ENCODE measurements around the gene LRRC10B.

Gene LRRC10B

DNA sequence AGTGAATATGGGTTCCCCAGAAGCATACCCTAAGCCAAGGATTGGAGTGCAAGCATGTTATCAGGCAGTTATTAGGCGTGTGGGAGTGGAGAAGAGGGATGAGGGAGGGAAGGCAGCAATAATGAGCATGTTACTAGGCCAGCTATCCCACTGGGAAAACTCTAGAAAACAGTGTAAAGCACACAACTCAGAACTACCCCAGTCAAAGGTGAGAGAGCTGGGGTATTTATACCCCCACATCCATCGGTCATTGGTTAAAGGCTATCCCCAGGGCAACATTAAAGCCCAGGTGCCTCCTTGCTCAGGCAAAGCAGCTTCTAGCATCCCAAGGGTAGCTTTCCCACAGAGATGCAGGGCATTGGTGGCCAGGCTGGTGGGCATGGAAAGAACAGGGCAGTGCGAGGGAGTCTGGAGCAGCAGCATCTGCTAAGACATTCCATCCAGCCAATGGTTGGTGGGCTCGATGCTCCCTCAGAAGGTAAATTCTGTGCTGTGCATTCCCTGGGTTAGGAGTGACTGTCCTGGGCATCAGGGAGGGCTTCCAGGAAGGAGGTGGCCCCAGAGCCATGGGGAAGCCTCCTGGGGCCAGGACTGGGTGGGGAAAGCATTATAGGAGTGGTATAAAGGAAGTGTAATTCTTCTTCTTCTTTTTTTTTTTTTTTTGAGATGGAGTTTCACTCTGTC lies 21.1 kb upstream of the LRRC10B start:
- no peak for FAIRE-seq

DNA sequence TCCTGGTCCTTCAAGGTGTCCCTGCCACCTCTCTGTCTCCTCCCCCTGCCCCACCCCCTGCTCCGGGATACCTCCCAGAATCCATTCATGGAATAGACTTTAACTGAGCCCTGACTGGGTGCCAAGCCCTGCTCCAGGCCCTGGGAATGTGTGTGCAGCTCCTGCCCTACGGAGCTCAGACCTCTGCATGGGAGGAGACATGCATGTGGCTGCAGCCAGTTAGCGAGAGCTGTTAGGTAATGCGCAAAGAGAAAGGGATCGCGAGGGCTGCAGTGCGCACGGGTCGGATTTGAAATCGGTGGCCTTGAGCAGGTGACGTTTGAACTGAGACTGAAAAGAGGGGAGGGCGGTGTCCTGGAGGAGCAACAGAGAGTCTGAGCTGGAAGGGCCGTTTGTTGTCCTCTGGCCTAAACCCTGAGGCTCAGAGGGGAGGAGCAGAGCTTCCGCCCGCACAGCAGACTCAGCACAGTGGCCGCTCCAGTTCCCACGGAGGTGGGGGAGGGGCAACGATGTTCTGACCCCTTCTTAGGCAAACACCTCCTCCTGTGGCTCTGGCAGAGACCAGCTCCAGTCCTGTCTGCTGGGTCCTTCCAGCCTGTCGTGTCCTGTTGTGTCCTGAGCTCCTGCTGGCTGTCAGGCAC lies 19.8 kb upstream of the LRRC10B start:
- no peak for FAIRE-seq

DNA sequence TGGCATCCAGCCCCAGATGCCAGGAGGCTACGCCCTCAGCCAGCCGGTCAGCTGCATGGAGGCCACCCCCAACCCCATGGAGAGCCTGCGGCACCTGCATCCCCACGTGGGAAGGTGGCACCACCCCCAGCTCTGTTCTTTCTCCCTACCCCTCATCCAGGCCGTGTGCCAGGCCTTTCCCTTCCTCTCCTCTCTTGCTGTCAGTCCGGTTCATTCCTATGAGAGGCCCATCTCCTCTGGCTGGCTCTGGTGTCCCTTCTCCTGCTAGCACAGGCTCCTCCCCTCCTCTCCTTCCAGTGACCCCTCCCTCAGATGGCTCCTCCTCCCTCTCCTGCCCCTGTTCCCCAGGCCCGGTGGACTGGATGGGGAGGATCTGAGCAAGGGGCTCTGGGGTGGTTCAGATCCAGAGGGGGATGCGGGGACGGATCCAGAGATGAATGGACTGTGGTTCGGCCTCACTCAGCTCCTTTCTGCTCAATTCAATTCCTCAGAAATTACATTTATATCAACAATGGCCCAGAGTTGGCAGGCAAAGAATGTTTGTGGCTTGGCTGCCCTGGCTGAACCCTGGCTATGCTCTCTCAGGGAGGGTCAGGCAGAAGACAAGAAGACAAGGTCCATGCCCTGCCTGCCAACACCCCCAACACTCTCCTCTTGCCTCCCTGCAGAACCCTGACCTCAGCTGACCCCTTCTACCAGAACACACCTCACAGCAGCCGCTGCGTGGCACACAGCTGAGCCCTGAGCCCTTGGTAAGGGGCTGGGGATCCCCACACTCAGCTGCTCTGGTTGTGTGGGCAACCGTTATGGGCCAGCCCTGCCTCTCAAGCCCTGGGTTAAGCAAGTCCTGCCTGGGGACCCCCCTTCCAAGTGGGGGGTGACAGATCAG lies 18.5 kb upstream of the LRRC10B start:
- no peak for FAIRE-seq

DNA sequence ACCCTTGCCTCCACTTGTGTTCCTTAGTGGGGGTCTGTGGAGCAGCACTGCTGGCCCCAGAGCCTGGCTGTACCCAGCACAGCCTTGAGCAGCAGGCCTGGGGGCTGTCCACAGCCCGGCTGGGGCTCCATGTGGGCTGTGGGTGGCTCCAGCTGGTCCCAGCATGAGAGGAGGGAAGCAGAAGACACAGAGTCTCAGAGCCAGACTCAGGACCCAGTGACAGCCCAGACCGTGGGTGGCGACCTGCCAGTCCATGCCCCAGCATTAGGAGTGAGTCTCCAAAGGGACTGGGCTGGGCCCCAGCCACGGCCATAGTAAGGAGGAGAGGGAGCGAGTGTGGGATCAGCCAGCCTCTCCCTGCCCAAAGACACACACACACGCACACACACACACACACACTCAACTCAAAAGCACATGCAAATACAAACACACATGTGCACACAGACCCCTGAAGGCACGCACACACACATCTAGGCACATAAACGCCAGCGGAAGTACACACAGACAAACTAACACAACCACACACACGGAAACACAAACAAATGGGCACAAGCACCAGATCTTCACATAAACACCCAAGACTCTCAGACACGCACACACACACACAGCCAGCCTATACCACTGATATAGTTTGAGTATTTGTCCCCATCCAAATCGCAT lies 16.7 kb upstream of the LRRC10B start:
- FAIRE-seq, result no peak

DNA sequence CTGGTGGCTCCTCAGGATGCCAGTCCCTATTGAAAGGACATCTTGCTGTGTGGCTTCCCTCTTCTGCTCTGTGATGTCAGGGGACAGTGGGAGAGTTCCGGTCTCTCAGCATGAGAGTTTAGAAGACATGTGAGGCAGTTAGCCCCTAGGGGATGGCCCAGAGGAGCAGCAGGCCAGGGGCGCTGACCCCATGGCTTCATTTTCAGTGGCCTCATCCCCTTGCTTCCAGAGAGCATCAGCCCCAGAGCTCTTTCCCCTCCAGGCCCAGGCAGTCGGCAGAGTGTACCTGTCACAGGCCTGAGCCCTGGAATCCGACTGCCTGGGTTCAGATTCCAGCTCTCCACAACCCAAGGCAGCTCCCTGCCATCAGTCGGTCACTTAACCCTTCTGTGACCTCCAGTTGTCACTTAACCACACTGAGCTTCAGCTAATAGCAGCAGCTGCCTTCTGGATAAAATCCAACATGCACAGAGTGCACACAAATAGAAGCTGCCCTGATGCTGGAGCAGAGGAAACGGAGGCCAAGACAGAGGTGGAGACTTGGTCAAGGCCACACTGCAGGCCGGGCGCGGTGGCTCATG lies 14.1 kb upstream of the LRRC10B start:
- FAIRE-seq, result no peak

DNA sequence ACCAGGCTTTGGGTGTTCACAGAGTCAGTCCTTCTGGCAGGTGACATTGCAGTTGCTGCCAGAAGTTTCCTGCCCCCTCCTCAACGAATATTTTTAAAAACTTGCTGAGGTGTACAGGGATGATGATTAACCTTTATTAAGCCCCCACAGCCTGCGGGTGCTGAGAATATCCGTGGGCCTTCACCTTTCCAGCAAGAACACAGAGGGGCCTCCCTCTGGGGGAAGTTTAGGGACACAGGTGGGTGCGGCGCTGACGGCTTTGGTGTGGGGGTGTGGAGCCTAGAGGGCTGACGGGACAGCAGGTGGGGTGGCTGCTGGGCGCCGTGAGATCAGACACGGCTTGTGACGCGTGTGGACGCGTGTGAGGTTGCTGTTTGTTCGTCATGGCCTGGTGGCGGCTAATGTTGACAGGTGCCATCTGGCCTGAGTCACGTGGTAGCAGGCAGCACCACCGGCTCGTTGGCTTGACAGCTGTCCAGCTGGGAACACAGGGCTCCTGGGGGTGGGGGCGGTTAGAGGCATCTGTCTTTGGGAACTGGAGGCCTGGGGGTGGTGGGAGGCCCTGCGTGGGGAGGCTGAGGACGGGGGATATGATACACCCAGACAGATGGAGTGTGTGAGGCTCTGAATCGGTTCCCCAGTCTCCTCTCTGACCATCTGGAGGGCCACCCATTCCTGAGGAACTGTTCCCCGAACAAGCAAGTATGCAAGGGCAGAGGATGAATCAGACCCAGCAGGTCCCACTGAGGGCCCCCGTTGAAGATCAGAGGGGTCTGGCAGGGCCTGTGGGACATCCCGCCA lies 12.5 kb upstream of the LRRC10B start:
- FAIRE-seq, result no peak

DNA sequence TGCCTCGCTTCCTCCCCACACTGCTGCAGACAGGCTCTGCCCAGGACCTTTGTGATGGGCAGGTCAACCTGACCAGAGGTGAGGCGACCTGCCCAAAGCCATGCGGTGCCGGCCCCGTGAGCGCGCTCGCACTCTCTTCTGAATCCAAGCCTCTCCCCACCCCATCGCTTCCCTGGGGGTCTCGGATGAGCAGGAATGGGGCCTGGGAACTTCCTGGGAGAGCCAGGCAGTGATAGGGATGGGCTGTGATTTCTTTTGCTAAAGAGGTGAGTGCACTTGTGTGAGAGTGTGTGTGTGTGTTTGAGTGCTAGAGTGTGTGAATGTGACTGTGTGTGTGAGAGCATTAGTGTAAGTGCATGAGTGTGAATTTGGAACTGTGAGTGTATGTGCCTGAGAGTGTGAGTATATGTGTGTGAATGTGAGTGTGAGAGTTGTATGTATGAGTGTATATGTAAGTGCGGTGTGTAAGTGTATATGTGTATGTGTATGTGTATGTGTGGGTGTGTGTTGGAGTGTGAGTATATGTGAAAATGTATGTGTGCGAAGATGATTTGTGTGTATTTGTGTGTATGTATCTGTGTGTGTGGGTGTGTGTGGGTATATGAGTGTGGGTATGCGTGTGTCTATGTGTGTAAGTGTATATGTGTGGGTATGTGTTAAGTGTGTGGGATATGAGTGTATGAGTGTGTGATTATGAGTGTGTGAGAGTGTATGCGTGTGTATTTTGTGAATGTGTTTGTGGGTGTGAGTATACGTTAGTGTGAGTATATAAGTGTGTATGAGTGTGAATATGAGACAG lies 11.7 kb upstream of the LRRC10B start:
- no peak for FAIRE-seq

DNA sequence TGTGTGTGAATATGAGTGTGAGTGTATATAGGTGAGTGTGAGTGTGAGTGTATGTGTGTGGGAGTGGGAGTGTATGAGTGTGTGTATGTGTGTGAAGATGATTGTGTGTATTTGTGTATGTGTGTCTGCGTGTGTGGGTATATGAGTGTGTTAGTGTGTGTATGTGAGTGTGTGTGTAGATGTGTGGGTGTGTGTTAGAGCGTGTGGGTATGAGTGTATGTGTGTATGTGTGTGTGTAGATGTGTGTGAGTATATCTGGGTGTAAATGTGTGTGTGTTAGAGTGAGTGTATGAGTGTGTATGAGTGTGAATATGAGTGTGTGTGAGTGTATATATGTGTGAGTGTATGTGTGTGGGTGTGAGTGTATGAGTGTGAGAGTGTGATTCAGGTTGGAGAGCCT lies 11.1 kb upstream of the LRRC10B start:
- no peak for FAIRE-seq

DNA sequence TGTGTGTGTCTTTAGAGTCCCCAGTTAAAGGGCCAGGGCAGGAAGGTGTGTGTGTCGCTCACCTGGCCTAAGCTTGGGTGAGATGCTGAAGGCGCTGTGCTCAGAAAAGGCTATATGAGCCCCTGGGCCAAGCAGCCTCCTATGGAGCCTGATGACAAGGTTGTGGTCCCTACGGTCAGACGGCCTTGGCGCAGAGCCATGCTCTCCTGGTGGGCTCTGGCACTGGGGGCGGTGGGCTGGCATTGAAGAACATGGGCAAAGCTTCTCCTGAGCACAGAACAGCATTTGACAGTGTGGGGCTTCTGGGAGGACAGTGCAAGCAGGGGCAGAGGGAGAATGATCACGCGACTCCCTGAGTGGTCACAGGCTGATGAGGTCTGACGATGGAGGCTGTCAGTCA lies 10.7 kb upstream of the LRRC10B start:
- FAIRE-seq, result no peak

DNA sequence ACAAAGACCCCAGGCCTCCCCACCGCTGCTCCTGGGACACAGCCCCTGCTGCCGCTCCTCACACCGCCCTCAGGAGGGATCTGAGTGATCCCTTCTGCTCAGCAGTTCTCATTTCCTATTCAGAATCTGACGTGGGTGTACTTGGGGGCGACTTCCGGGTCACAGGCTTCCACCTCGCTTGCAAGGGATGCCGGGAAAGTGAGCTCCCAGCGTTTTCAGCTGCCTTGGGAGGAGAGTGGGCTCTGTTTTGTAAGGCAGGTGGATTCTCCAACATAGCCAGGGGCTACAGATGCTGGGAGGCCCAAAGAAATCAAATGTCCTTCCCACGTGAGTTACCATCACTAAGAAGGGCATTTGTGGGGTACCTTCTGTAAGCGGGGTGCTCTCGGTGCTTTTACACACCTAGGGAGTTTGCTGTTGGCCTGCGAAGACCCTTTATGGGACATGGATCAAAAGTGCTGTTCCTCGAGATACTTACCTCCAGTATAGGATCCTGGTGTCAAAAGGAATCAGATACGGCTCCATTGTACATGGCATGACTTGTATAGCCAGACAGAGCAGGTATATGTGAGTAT lies 9.7 kb upstream of the LRRC10B start:
- no peak for FAIRE-seq

DNA sequence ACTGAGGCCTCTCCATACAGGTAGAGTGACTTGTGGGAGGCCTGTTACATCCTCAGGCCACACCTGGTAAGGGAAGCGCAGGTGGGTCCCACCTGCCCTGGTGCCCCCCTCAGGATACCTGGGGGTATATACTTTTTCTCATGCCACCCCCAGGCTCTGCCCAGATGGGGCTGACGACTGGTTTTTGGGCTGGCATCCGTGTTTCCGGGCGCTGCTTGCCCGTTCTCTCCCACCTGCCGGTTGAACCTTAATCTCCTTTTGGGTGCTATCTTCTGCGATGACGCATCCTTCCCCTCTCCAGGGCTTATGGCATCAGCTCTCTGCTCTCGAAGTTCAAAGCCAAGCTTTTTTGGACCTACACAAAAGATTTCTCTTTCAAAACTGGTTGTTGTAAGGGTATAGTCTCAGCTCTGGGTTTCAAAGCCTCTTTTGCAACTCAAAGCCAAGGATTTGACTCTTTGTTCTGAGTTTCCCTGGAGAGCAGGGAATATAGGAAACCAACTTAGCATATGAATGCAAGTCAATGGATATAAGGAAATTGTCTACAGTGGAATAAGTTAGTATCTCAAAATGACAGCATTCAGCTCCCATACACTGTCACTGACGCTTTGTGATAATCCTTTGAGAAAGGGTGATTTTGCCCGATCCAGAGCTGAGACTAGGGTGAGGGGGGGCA lies 8.6 kb upstream of the LRRC10B start:
- no peak for FAIRE-seq

DNA sequence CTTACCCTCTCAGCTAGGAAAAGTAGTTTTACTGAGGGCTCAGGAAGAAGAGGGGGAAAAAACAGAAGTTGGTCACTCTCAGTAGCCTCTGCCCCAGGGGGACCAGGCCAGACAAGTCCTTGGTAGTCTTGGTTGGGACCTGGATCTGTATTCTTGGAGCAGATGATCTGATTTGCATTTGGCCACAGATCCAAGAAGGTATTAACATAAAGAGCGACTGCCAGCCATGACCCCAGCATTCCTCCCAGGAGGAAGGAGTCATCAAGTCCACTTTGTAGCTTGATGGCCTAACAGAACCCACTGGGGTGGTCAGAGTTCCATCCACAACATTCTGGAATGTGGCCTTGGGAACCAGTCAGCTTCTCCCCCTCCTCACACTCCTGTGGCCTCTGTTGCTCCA lies 6.0 kb upstream of the LRRC10B start:
- no peak for FAIRE-seq

DNA sequence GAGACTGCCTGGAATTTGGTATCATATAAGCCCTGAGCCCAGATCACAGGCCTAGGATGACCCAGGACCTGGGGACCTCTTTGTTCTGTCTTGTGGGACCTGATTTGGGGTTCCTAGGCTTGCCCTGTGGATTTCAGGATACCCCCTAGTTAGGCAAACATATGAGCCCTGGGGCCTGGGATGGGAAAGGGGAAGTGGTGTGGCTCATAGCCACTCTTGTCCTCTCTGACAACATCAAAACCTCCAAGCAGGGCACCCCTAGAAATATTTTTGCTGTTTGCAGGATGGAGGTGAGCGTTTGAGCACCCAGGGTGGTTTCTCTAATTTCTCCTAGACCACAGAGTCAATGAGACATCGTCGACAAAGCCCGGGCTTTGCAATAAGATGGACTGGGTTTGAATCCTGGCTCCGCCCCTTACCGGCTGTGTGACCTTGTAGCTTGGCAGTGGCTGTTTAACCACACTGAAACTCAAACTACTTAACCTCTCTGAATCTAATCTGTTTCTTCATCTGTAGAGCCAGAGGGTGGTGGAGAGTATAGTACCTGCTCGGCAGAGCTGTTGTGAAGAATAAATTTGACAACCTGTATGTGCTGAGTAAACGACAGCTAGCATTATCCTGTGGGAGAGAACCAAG lies 5.3 kb upstream of the LRRC10B start:
- no peak for FAIRE-seq

DNA sequence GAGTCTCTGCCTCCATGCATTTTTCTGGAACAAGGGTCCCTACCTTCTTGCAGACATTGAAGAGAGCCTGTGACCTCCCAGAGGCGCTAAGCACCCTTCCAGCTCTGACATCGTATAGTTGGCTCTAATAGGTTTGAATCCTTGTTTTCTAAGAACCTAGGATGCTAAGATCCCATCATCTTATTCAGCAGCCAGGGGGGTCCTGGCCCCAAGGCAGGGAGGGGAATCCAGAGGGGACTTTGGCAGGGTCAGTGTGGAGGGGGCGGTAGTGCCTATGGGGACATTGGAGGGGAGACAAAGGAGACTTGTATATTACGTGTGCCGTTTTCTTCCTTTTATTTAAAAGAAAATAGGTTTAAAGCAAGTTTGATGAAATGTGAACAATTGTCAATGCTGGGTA lies 3.4 kb upstream of the LRRC10B start:
- no peak for FAIRE-seq

DNA sequence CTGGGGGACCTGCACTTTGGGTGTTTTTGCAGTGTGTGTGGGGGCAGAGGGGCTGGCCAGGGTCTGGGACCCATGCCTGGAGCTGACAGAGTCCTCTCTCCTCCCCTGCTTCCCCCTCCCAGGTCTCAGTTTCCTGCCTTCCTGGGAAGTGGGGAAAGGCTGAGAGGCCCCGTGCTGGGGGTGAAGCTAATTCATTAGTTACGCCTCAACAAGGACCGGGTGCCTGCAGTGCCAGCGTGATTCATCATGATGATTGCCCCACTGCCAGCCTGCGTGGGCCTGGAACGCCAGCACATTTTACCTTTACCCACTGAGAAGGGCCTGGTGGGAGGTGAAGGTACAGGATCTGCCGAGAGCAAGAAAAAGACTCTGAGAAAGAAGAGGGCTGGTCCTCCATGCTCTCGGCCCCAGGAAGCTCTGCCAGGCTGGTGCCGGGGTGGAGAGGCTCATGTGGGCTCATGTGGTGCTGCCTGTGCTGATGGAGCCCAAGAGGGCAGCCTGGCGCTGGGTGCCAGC lies 2.9 kb upstream of the LRRC10B start:
- no peak for FAIRE-seq

DNA sequence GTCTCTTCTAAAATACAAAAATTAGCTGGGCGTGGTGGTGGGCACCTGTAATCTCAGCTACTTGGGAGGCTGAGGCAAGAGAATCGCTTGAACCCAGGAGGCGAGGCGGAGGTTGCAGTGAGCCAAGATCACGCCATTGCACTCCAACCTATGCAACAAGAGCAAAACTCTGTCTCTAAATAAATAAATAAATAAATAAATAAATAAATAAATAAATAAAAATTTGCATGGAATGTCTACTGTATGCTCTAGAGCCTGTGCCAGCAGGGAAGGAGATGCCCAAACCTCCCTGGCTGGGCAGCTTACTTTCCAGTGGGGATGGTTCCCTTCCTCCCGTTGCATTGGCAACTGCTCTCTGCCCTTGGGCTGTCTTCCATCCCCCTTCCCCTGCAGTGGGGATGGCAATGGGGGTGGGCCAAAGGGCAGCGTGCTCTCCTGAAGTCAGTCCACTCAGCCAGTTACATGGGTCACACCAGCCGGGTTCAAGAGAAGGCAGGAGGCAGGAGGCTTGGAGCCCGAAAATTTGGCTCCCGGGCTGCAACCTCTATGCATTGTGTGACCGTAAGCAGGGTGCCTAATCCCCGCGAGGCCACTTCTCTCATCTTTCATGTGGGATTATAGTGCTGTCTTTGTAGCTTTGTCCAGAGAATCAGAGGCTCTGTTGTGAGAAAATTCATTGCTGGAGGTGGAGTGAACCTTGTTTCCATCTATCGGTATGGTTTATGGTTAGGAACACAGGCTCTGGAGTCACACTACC lies 1.4 kb upstream of the LRRC10B start:
- no peak for FAIRE-seq

DNA sequence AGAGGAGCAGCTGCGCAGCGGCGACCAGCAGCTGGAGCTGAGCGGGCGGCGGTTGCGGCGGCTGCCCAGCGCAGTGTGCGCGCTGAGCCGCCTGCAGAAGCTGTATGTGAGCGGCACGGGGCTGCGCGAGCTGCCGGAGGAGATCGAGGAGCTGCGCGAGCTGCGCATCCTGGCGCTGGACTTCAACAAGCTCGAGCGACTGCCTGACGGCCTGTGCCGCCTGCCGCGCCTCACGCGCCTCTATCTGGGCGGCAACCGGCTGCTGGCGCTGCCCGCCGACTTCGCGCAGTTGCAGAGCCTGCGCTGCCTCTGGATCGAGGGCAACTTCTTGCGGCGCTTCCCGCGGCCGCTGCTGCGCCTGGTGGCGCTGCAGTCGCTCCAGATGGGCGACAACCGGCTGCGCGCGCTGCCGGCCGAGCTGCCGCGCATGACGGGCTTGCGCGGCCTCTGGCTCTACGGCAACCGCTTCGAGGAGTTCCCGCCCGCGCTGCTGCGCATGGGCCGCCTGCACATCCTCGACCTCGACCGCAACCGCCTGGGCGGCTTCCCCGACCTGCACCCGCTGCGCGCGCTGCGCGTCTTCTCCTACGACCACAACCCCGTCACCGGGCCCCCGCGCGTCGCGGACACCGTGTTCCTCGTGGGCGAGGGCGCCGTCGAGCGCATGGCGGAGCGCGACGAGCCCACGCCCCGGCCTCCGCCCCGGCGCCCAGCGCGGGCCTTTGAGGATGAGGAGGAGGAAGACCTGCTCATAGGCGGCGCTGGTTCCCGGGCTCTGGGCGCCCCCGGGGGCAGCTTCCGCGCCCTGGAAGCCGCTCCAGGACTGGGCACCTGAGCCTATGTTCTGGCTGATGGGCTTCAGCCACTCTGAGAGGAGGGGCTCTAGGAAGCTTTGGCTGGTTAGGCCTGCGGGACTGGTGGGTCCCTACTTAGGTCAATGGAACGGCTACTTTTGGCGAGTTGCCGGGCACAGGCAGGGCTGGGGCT lies 787 bp downstream of the LRRC10B start:
- no peak for FAIRE-seq

Measured in TTC549 (cell line).